Osteoblast (primary cell): ENCODE measurements around the gene TCF23. TPM values are rescaled to one million over a fixed set of nuclear protein-coding genes. Genes with fewer than 3 reads are reported as not detected.

Experiments used
- DNase-seq: peaks from one replicate; pipeline ENCODE4 v3.0.0; 2011; ENCODE audit warnings: low spot score, mixed read lengths; ENCODE audit not compliant: insufficient read length; ENCODE audit errors: missing footprints
- H2AFZ ChIP-seq: 2 replicates; pipeline ENCODE4 v1.6.0; 2011; ENCODE audit warnings: mild to moderate bottlenecking, low read length
- H3K27ac ChIP-seq: 2 replicates; pipeline ENCODE4 v1.5.1; 2011; ENCODE audit warnings: mild to moderate bottlenecking, low read depth, low read length, moderate library complexity
- H3K27me3 ChIP-seq: 2 replicates; pipeline ENCODE4 v1.6.0; 2012; ENCODE audit warnings: mild to moderate bottlenecking, control low read depth, inconsistent platforms, low read length, moderate library complexity; ENCODE audit not compliant: insufficient read depth
- H3K36me3 ChIP-seq: 2 replicates; pipeline ENCODE4 v1.5.1; 2011; ENCODE audit warnings: mild to moderate bottlenecking, low read length, control low read depth, moderate library complexity; ENCODE audit not compliant: insufficient read depth
- H3K4me1 ChIP-seq: 2 replicates; pipeline ENCODE4 v1.5.1; 2011; ENCODE audit warnings: mild to moderate bottlenecking, low read length, control low read depth, moderate library complexity; ENCODE audit not compliant: insufficient read depth
- H3K4me2 ChIP-seq: 2 replicates; pipeline ENCODE4 v1.6.0; 2011; ENCODE audit warnings: mild to moderate bottlenecking, low read length; ENCODE audit not compliant: insufficient read depth
- H3K4me3 ChIP-seq: fragments of 200-600 bp; sonication (generic); 3 replicates; pipeline ENCODE4 v1.5.1; 2012; ENCODE audit warnings: mild to moderate bottlenecking, low read length, inconsistent platforms; ENCODE audit not compliant: insufficient read depth
- H3K79me2 ChIP-seq: 2 replicates; pipeline ENCODE4 v1.6.0; 2012; ENCODE audit warnings: mild to moderate bottlenecking, low read length, control low read depth, inconsistent platforms; ENCODE audit not compliant: insufficient read depth
- H3K9me3 ChIP-seq: 2 replicates; pipeline ENCODE4 v1.5.1; 2011; ENCODE audit warnings: low read depth, low read length, control low read depth
- H4K20me1 ChIP-seq: 2 replicates; pipeline ENCODE4 v1.6.0; 2012; ENCODE audit warnings: mild to moderate bottlenecking, low read length, control low read depth; ENCODE audit not compliant: insufficient read depth
- CTCF ChIP-seq: IDR thresholded peaks from 2 replicates; pipeline ENCODE4 v1.5.1; 2011; ENCODE audit warnings: mild to moderate bottlenecking, low read depth, low read length, moderate library complexity; ENCODE audit errors: extremely low read depth
- total RNA-seq: library from RNA; depleted of rRNA; stranded (reverse); fragments of >200 nt; gene quantifications from 2 replicates; pipeline ENCODE4 v1.2.3, GENCODE V29; 2012

TCF23 gene
- total RNA-seq, 1 donor = not detected

DNA sequence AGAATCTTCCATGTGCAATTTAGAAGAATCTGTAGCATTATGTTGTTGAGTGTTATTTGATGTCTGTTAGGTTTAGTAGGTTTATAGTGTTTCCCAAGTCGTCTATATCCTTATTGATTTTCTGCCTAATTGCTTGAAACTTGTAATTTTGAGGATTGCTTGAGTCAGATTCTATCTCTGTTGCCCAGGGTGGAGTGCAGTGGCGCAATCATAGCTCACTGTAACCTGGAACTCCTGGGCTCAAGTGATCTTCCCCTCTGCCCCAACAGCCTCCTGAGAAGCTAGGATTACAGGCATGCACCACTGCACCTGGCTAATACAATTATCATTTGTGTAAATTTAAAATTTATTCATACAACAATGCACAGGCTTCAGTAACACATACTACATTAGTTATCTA lies 3.1 kb upstream of the TCF23 start:
- TF ChIP-seq CTCF = no peak
- Histone ChIP-seq H2AFZ (no peak overlapping the region), H3K79me2 (no peaks in the 10 kb centered on the region), H3K4me1 (no peaks in the 10 kb centered on the region), H3K4me3 (no peak overlapping the region), H3K4me2 (no peak overlapping the region), H4K20me1 (no peaks in the 10 kb centered on the region), H3K27ac (no peak overlapping the region), H3K36me3 (no peaks in the 10 kb centered on the region), H3K9me3 (no peaks in the 10 kb centered on the region), H3K27me3 (peaks cover 10% of the 10 kb centered on the region)
- DNase-seq = no peak

- Histone ChIP-seq H3K36me3 (no peaks in the 10 kb centered on the region), H3K4me3 (no peak overlapping the region), H3K4me1 (no peaks in the 10 kb centered on the region), H4K20me1 (no peaks in the 10 kb centered on the region), H3K79me2 (no peaks in the 10 kb centered on the region), H2AFZ (no peak overlapping the region), H3K27ac (no peak overlapping the region), H3K27me3 (peaks cover 9% of the 10 kb centered on the region), H3K4me2 (no peak overlapping the region), H3K9me3 (no peaks in the 10 kb centered on the region)
- DNase-seq = no peak
- TF ChIP-seq CTCF = no peak
Observed at GRCh38 chr2:27147935-27148334, 869 bp upstream of the TCF23 start.

- H3K27me3 ChIP-seq = no peaks in the 10 kb centered on the region
- H3K79me2 ChIP-seq = no peaks in the 10 kb centered on the region
- H3K4me3 ChIP-seq = no peak overlapping the region
- H3K4me1 ChIP-seq = no peaks in the 10 kb centered on the region
- no peak overlapping the region for H2AFZ ChIP-seq
- no peak overlapping the region for H3K27ac ChIP-seq
- DNase-seq = no peak
- no peaks in the 10 kb centered on the region for H3K36me3 ChIP-seq
- TF ChIP-seq CTCF = no peak
- H3K4me2 ChIP-seq = no peak overlapping the region
- no peaks in the 10 kb centered on the region for H3K9me3 ChIP-seq
- no peaks in the 10 kb centered on the region for H4K20me1 ChIP-seq
Observed at GRCh38 chr2:27149570-27150405, 984 bp downstream of the TCF23 start.

- H3K4me1 ChIP-seq = no peaks in the 10 kb centered on the region
- no peak for DNase-seq
- no peak for TF ChIP-seq CTCF
- no peak overlapping the region for H2AFZ ChIP-seq
- H3K4me3 ChIP-seq = no peak overlapping the region
- no peaks in the 10 kb centered on the region for H3K27me3 ChIP-seq
- H3K4me2 ChIP-seq = no peak overlapping the region
- no peaks in the 10 kb centered on the region for H3K9me3 ChIP-seq
- H3K36me3 ChIP-seq = no peaks in the 10 kb centered on the region
- H3K79me2 ChIP-seq = no peaks in the 10 kb centered on the region
- H4K20me1 ChIP-seq = no peaks in the 10 kb centered on the region
- no peak overlapping the region for H3K27ac ChIP-seq
Observed at GRCh38 chr2:27150639-27151230, 1.9 kb downstream of the TCF23 start.
